Smooth muscle cell of bladder (primary cell): Measurements from ENCODE around the gene ZSWIM5. TPM values are rescaled to one million over a fixed set of nuclear protein-coding genes. Genes with fewer than 3 reads are reported as not detected.

Experiments used
- total RNA-seq: library from RNA; depleted of rRNA; stranded (reverse); fragments of >200 nt; gene quantifications from 2 replicates; pipeline ENCODE4 v1.2.3, GENCODE V29; 2014

Gene ZSWIM5
- total RNA-seq, result 1.4 and 1.9 TPM in 2 replicates

DNA sequence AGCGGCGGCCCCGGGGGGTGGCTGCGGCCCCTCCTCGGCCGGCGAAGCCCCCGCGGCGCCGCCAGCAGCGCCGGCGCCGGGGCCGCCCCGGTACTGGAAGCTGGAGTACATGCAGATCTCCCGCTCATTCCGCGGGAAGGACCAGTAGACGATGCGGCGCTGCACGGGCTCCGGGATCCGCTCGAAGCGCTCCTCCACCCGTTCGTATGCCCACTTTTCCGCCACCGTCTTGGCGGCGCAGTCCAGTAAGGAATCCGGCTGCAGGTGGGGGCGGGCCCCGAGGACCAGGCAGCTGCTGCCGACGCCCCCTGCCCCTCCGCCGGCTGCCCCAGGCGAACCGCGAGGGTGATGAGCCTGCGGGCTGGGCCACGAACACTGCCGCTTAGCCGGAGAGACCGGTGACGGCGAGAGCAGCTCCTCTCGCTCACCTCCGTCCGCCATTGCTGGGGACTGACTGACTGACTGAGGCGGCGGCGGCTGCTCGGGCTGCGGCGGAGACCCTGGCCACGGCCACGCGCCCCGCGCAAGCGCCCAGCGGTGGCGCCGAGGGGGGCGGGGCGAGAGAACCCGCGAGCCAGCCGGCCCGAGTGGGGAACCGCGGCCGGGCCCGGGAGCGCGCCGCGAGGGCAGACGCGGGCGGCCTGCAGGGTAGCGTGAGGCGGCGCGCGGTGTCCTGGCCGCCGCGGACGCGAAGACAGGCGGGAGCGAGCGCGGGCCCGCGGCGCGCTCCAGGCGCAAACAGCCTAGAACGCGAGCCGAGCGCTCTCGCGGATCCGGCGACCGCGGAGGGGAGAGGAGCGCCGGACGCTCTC lies at the start of gene ZSWIM5:
Gene ZSWIM5, minus strand, starts transcription at position 696 of the 812 bp plus-strand sequence. Its CDS starts 255 bp downstream, at position 441.

DNA sequence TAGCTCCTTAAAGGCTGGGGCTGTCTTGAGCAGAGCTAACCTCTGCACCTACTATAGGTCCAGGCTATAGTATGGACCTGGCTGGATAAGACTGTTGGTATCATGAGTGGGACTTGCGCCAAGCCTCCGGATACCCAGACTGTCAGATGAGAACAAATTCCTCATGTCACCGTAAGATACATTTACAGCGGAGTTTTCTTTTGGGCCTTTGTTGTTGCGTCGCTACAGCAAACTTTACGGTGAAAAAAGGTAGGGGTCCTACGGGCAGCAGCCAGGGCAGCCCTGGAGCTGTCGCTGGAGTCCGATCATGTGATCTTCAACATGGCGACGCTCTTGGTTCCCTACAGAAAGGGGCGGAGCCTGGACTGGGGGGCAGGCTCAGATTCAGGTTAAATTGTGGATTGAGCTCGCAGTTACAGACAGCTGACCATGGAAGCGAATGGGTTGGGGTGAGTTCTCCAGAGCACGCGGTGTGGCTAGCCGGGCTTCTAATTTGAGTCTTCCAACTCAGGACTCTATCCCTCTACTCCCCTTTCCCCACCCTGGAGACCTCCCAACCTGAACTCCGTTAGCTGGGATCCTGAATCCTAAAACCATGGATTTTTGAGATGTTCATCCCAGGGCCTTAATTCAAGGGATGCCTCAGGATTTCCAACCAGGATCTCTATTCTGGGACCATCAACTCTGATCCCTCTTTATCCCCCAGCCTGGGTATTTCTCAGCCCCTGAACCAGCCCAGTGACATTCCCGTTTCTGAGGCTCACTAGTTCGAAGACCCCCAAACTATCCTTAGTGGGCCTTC lies 194.4 kb downstream of the ZSWIM5 start, which contains the start of gene UROD:
Gene UROD, plus strand, starts transcription at position 418 of the 802 bp plus-strand sequence. Its CDS starts 12 bp downstream, at position 430.

DNA sequence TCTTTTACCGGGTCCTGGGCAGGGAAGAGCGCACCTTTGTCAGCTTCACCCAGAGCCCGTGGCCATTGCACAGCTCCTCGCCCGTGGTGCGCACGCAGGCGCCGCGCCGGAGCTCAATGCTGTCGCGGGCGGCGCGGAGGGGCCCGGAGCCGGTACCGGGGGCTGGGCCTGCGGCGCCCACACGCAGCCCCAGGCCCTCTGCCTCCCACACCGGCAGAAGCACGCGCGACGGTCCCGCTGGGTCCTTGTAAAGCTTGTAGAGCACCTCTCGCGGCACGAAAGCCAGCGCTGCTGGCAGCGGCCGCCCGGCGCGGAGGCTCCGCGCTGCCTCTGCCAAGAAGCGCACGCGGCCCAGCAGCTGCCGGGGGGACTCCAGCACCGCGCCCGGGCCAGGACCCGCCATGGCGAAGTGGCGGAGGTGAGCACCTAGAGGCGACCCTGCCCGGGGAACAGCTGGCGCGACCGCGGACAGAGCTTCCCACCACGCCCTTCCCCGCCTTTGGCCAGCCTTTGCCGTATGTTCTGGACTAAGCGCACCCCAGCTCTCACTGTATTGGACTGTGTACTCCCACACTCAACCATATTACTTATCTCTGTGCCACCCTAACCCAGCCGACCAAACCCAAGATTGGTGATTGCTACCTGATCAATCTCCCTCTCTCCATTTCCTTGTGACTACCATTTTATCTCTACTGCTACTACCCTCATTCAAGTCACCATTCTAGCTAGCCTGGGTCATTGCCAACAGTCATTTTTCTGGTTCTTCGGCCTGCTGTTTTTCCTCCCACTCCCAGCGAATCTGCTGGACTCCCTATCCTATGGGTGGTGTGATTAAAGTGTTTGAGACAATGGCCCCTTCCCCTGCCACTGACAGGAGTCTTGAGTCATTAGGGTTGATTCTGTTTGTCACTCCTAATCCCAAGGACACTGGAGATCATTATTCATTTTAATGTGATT lies 195.3 kb downstream of the ZSWIM5 start, which contains the start of gene HECTD3:
Gene HECTD3, minus strand, starts transcription at position 470 of the 957 bp plus-strand sequence. Its CDS starts 67 bp downstream, at position 403.

Other genes starting within 250 kb of the ZSWIM5 start
- gene EIF2B3, start 220.0 kb downstream of the ZSWIM5 start, total RNA-seq, result 32.9 TPM in 2 replicates
- gene HECTD3, start 195.3 kb downstream of the ZSWIM5 start, total RNA-seq, result 9.7 and 12.6 TPM in 2 replicates
- 152 and 165 TPM in 2 replicates for gene UROD, start 194.4 kb downstream of the ZSWIM5 start, total RNA-seq
- gene HPDL, start 120.3 kb upstream of the ZSWIM5 start, total RNA-seq, result 0.14 and 0.74 TPM in 2 replicates
- 7.0 and 7.5 TPM in 2 replicates for gene TOE1, start 133.6 kb upstream of the ZSWIM5 start, total RNA-seq
- gene MUTYH, start 133.8 kb upstream of the ZSWIM5 start, total RNA-seq, result 9.8 and 10.6 TPM in 2 replicates